Measurements from ENCODE around the gene CDKN2B-AS1.
"Not testable (repeated sequence)": the region's sequence is repeated elsewhere in the genome, so short reads cannot be mapped to it uniquely, and the experiment has no call there.

Gene CDKN2B-AS1

GRCh38 chr9:21994556-21995005 lies at the start of gene CDKN2B-AS1:
CDKN2B-AS1 (plus strand) TSS chr9:21994791.
- peak; percentile 89 to 99 for DNase-seq

- DNase-seq: no peak
Observed at GRCh38 chr9:21945606-21946005, 49.0 kb upstream of the CDKN2B-AS1 start.

- peak; percentile 7 to 46 for DNase-seq
Observed at GRCh38 chr9:21958833-21959232, 35.8 kb upstream of the CDKN2B-AS1 start.

GRCh38 chr9:21959268-21959667 lies 35.3 kb upstream of the CDKN2B-AS1 start:
- not testable (repeated sequence) for DNase-seq

- no peak for DNase-seq
Observed at GRCh38 chr9:21961569-21961968, 33.0 kb upstream of the CDKN2B-AS1 start.

GRCh38 chr9:21964925-21965385 lies 29.6 kb upstream of the CDKN2B-AS1 start:
- DNase-seq: no peak

GRCh38 chr9:21965401-21965951 lies 29.1 kb upstream of the CDKN2B-AS1 start:
- DNase-seq: peak in 1 of 2 experiments; percentile 69

- no peak for DNase-seq
Observed at GRCh38 chr9:21966140-21966851, 28.3 kb upstream of the CDKN2B-AS1 start.

GRCh38 chr9:21967169-21967568 lies 27.4 kb upstream of the CDKN2B-AS1 start:
- DNase-seq: no peak

- DNase-seq: no peak
Observed at GRCh38 chr9:21967702-21968101, 26.9 kb upstream of the CDKN2B-AS1 start.

GRCh38 chr9:21968331-21969010 lies 26.1 kb upstream of the CDKN2B-AS1 start:
- DNase-seq: no peak

- DNase-seq: no peak
Observed at GRCh38 chr9:21969011-21969940, 25.3 kb upstream of the CDKN2B-AS1 start.

- peak in 1 of 2 experiments; percentile 36 for DNase-seq
Observed at GRCh38 chr9:21969951-21970799, 24.4 kb upstream of the CDKN2B-AS1 start.

- no peak for DNase-seq
Observed at GRCh38 chr9:21970800-21971640, 23.6 kb upstream of the CDKN2B-AS1 start.

GRCh38 chr9:21972361-21972760 lies 22.2 kb upstream of the CDKN2B-AS1 start:
- no peak for DNase-seq

GRCh38 chr9:21974343-21974721 lies 20.3 kb upstream of the CDKN2B-AS1 start:
- peak; percentile 67 to 86 for DNase-seq

- DNase-seq: peak; percentile 92 to 96
Observed at GRCh38 chr9:21974722-21975409, 19.7 kb upstream of the CDKN2B-AS1 start.

- DNase-seq: no peak
Observed at GRCh38 chr9:21976334-21976875, 18.2 kb upstream of the CDKN2B-AS1 start.

GRCh38 chr9:21982391-21982790 lies 12.2 kb upstream of the CDKN2B-AS1 start:
- no peak for DNase-seq

Measured in NCI-H526 (cell line).